ENCODE data around the gene ATP6V1F. TPM values are rescaled to one million over a fixed set of nuclear protein-coding genes. Genes with fewer than 3 reads are reported as not detected.

The ATP6V1F gene
- total RNA-seq, 1 donor from 2014 or later = 162 TPM

GRCh38 chr7:128840326-128841170, 22.1 kb upstream of the ATP6V1F start:
- no peaks in the 10 kb centered on the region for H3K9me3 Mint-ChIP-seq (ENCODE audit: unreplicated experiment)
- H3K4me3 Mint-ChIP-seq (ENCODE audit: unreplicated experiment) = no peak overlapping the region
- peaks cover 2% of the 10 kb centered on the region for H3K4me1 Mint-ChIP-seq (ENCODE audit: unreplicated experiment)
- H3K27me3 Mint-ChIP-seq (ENCODE audit: unreplicated experiment) = no peaks in the 10 kb centered on the region
- no peak for TF ChIP-seq CTCF (IDR thresholded peaks at IDR 0.05)
- peaks cover 11% of the 10 kb centered on the region for H3K36me3 Mint-ChIP-seq (ENCODE audit: unreplicated experiment)
- H3K27ac Mint-ChIP-seq (ENCODE audit: unreplicated experiment) = no peak overlapping the region
- DNase-seq (ENCODE audit: extremely low spot score, unreplicated experiment) = no peak

GRCh38 chr7:128841171-128841690, 21.4 kb upstream of the ATP6V1F start:
- DNase-seq (ENCODE audit: extremely low spot score, unreplicated experiment) = no peak

GRCh38 chr7:128841921-128842673, 20.6 kb upstream of the ATP6V1F start:
- no peaks in the 10 kb centered on the region for H3K27me3 Mint-ChIP-seq (ENCODE audit: unreplicated experiment)
- no peak overlapping the region for H3K4me3 Mint-ChIP-seq (ENCODE audit: unreplicated experiment)
- H3K27ac Mint-ChIP-seq (ENCODE audit: unreplicated experiment) = no peak overlapping the region
- no peaks in the 10 kb centered on the region for H3K4me1 Mint-ChIP-seq (ENCODE audit: unreplicated experiment)
- peaks cover 11% of the 10 kb centered on the region for H3K36me3 Mint-ChIP-seq (ENCODE audit: unreplicated experiment)
- no peaks in the 10 kb centered on the region for H3K9me3 Mint-ChIP-seq (ENCODE audit: unreplicated experiment)
- TF ChIP-seq CTCF (IDR thresholded peaks at IDR 0.05) = peak; percentile 69
- DNase-seq (ENCODE audit: extremely low spot score, unreplicated experiment) = no peak

More at GRCh38 chr7:128841171-128841690, 21.4 kb upstream of the ATP6V1F start:
- H3K36me3 Mint-ChIP-seq (ENCODE audit: unreplicated experiment) = peaks cover 11% of the 10 kb centered on the region
- no peak overlapping the region for H3K4me3 Mint-ChIP-seq (ENCODE audit: unreplicated experiment)
- H3K4me1 Mint-ChIP-seq (ENCODE audit: unreplicated experiment) = no peaks in the 10 kb centered on the region
- TF ChIP-seq CTCF (IDR thresholded peaks at IDR 0.05) = no peak
- H3K9me3 Mint-ChIP-seq (ENCODE audit: unreplicated experiment) = no peaks in the 10 kb centered on the region
- H3K27me3 Mint-ChIP-seq (ENCODE audit: unreplicated experiment) = no peaks in the 10 kb centered on the region
- no peak overlapping the region for H3K27ac Mint-ChIP-seq (ENCODE audit: unreplicated experiment)

GRCh38 chr7:128842674-128843641, 19.7 kb upstream of the ATP6V1F start:
- peaks cover 11% of the 10 kb centered on the region for H3K36me3 Mint-ChIP-seq (ENCODE audit: unreplicated experiment)
- no peak overlapping the region for H3K27ac Mint-ChIP-seq (ENCODE audit: unreplicated experiment)
- no peak overlapping the region for H3K4me3 Mint-ChIP-seq (ENCODE audit: unreplicated experiment)
- no peaks in the 10 kb centered on the region for H3K9me3 Mint-ChIP-seq (ENCODE audit: unreplicated experiment)
- H3K27me3 Mint-ChIP-seq (ENCODE audit: unreplicated experiment) = no peaks in the 10 kb centered on the region
- no peak for DNase-seq (ENCODE audit: extremely low spot score, unreplicated experiment)
- TF ChIP-seq CTCF (IDR thresholded peaks at IDR 0.05) = no peak
- no peaks in the 10 kb centered on the region for H3K4me1 Mint-ChIP-seq (ENCODE audit: unreplicated experiment)
